ENCODE data around the gene MLNR.

The MLNR gene

DNA sequence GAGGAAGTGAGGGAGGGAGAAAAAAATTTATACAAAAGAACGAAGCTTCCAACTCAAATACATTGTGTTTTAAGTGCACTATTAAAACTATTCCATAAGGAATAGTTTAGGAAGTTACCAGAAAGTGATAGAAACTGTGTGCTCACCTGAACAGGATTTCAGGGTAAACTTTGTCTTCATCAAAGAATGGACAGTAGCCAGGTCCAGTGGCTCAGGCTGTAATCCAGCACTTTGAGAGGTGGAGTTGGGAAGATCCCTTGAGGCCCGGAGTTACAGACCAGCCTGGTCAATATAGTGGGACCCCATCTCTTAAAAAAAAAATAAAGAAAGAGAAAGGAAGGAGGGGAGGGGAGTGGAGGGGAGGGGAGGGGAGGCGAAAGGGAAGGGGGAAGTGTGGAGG, 14.6 kb downstream of the MLNR start:
- no peaks in the 10 kb centered on the region for H3K36me3 ChIP-seq (ENCODE audit: insufficient read depth, low read length)
- H3K4me3 ChIP-seq (ENCODE audit: low read depth in 1 of 2, low read length in 2 of 2) = no peak overlapping the region
- H3K9ac ChIP-seq (ENCODE audit: low read length) = no peak overlapping the region
- no peaks in the 10 kb centered on the region for H3K9me3 ChIP-seq (ENCODE audit: low read length)
- H3K4me1 ChIP-seq (ENCODE audit: insufficient read depth, low read length) = no peaks in the 10 kb centered on the region
- no peak overlapping the region for H3K27ac ChIP-seq (ENCODE audit: low read depth, low read length)
- no peaks in the 10 kb centered on the region for H3K27me3 ChIP-seq (ENCODE audit: control insufficient read depth in 1 of 2, insufficient read depth in 2 of 2, low read length in 2 of 2)

DNA sequence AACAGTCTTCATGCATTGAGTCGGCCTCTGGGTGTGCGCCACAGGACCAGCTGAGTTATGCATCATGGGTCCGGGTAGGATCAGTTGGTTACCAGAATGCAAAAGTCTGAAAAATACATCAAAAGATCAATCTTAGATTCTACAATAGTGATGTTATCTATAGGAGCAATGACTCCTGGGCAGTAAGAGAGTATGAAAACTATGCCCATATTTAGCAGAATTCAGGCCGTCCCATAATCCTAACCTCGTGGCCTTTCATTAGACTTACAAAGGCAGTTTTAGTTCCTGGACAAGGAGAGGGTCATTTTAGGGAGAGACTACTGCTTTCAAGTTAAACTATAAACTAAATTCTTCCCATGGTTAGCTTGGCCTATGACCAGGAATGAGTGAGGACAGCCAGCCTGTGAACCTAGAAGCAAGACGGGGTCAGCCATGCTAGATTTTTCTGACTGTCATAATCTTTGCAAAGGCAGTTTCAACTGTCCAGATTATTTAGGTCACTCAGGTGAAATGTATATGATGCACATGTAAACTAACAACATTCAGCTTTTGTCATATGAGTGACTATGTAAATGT, 15.8 kb downstream of the MLNR start:
- Histone ChIP-seq H3K27me3 (ENCODE audit: control insufficient read depth in 1 of 2, insufficient read depth in 2 of 2, low read length in 2 of 2) (no peaks in the 10 kb centered on the region), H3K4me3 (ENCODE audit: low read depth in 1 of 2, low read length in 2 of 2) (no peak overlapping the region), H3K4me1 (ENCODE audit: insufficient read depth, low read length) (no peaks in the 10 kb centered on the region), H3K9ac (ENCODE audit: low read length) (no peak overlapping the region), H3K36me3 (ENCODE audit: insufficient read depth, low read length) (no peaks in the 10 kb centered on the region), H3K27ac (ENCODE audit: low read depth, low read length) (no peak overlapping the region), H3K9me3 (ENCODE audit: low read length) (no peaks in the 10 kb centered on the region)

DNA sequence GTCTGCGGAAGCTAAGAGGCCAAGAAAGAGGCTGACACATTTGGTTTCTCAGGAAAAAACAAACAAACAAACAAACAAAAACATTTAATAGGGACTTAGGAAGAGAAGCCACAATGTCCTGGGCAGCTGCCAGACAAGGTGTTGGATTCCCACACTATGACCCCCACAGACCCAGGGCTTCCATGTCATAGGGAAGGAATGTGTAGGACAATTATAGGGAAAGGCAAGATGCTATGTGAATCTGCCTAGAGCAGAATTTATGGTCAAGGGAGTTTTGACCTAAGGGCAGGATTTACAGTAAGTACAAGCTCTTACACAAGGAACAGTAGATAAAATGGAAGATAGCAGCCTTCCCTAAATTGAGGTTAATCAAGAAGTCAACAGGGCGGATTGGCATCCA, 18.5 kb downstream of the MLNR start:
- Histone ChIP-seq H3K9ac (ENCODE audit: low read length) (no peak overlapping the region), H3K9me3 (ENCODE audit: low read length) (no peaks in the 10 kb centered on the region), H3K36me3 (ENCODE audit: insufficient read depth, low read length) (no peaks in the 10 kb centered on the region), H3K27me3 (ENCODE audit: control insufficient read depth in 1 of 2, insufficient read depth in 2 of 2, low read length in 2 of 2) (no peaks in the 10 kb centered on the region), H3K4me1 (ENCODE audit: insufficient read depth, low read length) (no peaks in the 10 kb centered on the region), H3K27ac (ENCODE audit: low read depth, low read length) (no peak overlapping the region), H3K4me3 (ENCODE audit: low read depth in 1 of 2, low read length in 2 of 2) (no peak overlapping the region)

DNA sequence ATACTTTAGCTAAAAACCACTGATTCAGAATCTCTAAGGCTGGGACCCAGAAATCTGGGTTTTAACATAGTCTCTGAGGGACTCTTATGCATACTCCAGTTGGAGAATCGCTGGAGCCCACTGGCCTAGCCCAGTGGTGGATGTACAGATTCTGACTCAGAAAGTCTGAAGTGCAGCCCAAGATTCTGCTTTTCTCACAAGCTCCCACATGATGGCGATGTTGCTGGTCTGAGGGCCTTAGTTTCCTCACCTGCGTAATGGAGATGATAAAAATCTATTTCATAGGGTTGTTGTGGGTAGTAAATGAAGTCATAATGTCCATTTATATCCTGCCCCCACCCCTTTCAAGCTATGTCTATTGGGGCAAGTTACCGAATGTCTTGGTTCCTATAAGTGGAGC, 19.9 kb downstream of the MLNR start:
- H3K36me3 ChIP-seq (ENCODE audit: insufficient read depth, low read length) = no peaks in the 10 kb centered on the region
- H3K9ac ChIP-seq (ENCODE audit: low read length) = no peak overlapping the region
- no peaks in the 10 kb centered on the region for H3K9me3 ChIP-seq (ENCODE audit: low read length)

DNA sequence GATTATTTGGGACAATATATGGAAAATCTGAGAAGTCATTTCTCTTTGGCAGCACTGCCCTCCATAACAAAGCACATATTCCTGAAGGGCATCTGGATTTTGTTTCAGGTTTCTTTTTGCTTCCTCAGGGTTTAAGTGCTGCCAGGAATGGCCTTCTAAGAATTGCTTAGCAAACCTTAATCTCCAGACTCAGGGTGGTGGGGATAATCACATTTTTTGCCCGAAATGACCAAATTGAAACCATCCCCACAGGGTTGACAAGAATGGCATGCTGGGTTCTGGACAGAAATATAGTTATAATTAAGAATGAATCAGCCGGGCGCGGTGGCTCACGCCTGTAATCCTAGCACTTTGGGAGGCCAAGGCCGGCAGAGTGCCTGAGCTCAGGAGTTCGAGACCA, 21.2 kb downstream of the MLNR start:
- Histone ChIP-seq H3K36me3 (ENCODE audit: insufficient read depth, low read length) (no peaks in the 10 kb centered on the region), H3K9ac (ENCODE audit: low read length) (no peak overlapping the region), H3K4me3 (ENCODE audit: low read depth in 1 of 2, low read length in 2 of 2) (no peak overlapping the region), H3K27ac (ENCODE audit: low read depth, low read length) (no peak overlapping the region), H3K4me1 (ENCODE audit: insufficient read depth, low read length) (no peaks in the 10 kb centered on the region), H3K9me3 (ENCODE audit: low read length) (no peaks in the 10 kb centered on the region), H3K27me3 (ENCODE audit: control insufficient read depth in 1 of 2, insufficient read depth in 2 of 2, low read length in 2 of 2) (no peaks in the 10 kb centered on the region)

More for the DNA sequence above, 19.9 kb downstream of the MLNR start:
- H3K27ac ChIP-seq (ENCODE audit: low read depth, low read length) = no peak overlapping the region
- H3K4me3 ChIP-seq (ENCODE audit: low read depth in 1 of 2, low read length in 2 of 2) = no peak overlapping the region
- no peaks in the 10 kb centered on the region for H3K4me1 ChIP-seq (ENCODE audit: insufficient read depth, low read length)
- no peaks in the 10 kb centered on the region for H3K27me3 ChIP-seq (ENCODE audit: control insufficient read depth in 1 of 2, insufficient read depth in 2 of 2, low read length in 2 of 2)

DNA sequence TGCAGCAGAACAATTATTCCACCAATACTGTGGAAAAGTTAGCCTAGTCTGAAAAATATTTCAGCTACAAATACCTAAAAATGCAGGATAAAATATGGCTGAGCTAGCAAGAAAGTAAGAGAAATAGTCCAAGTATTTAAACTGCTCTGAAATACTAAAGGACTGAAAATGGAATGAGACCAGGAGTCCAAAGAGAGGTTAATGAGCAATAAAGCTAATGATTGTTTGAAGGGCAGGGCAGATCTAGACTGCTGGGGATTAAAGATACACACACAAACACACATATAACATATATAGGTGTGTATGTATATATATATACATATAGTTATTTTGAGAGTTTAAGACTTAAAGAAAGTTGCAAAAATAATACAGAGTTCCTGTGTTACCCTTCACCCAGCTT, 25.0 kb downstream of the MLNR start:
- Histone ChIP-seq H3K4me3 (ENCODE audit: low read depth in 1 of 2, low read length in 2 of 2) (no peak overlapping the region), H3K9ac (ENCODE audit: low read length) (no peak overlapping the region), H3K9me3 (ENCODE audit: low read length) (no peaks in the 10 kb centered on the region), H3K27me3 (ENCODE audit: control insufficient read depth in 1 of 2, insufficient read depth in 2 of 2, low read length in 2 of 2) (no peaks in the 10 kb centered on the region), H3K36me3 (ENCODE audit: insufficient read depth, low read length) (peaks cover 2% of the 10 kb centered on the region), H3K4me1 (ENCODE audit: insufficient read depth, low read length) (peaks cover 18% of the 10 kb centered on the region), H3K27ac (ENCODE audit: low read depth, low read length) (no peak overlapping the region)

DNA sequence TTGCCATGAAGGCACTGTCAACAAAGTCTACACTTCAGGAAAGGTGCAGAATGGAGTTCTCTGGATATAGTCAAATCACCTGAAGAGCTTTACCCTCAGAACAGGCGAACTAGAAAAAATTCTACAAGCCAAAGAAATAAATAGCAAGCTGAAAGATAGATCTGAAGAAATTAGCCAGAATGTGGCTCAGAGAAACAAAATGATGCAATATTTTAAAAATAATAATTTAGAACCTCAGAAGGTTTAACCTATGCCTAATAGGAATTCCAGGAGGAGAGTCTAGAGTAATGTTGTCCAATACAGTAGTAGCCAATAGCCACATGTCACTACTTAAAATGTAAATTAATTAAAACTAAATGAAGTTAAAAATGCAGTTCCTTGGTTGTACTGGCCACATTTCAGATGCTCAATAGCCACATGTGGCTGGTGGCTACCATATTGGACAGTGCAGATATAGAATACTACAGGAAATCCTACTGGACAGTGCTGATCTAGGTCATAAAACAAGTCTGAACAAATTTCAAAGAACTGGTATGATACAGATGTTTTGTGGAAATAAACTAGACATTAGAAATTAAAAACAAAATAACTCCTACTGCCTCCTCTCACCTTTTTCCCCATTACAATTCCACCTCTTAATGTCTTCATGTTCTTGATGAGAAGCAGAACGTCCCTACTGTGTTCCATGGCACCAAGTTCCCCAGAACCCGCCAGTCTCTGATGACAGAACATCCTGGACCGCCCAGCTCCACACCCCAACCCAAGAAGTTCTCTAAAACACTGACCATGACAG, 26.9 kb downstream of the MLNR start:
- H3K9me3 ChIP-seq (ENCODE audit: low read length) = no peaks in the 10 kb centered on the region
- H3K9ac ChIP-seq (ENCODE audit: low read length) = peak overlapping the region; percentile 86
- H3K36me3 ChIP-seq (ENCODE audit: insufficient read depth, low read length) = peaks cover 7% of the 10 kb centered on the region
- H3K27ac ChIP-seq (ENCODE audit: low read depth, low read length) = peak overlapping the region; percentile 85
- H3K4me3 ChIP-seq (ENCODE audit: low read depth in 1 of 2, low read length in 2 of 2) = peak overlapping the region; percentile 69 to 94
- H3K4me1 ChIP-seq (ENCODE audit: insufficient read depth, low read length) = peaks cover 18% of the 10 kb centered on the region
- H3K27me3 ChIP-seq (ENCODE audit: control insufficient read depth in 1 of 2, insufficient read depth in 2 of 2, low read length in 2 of 2) = no peaks in the 10 kb centered on the region

DNA sequence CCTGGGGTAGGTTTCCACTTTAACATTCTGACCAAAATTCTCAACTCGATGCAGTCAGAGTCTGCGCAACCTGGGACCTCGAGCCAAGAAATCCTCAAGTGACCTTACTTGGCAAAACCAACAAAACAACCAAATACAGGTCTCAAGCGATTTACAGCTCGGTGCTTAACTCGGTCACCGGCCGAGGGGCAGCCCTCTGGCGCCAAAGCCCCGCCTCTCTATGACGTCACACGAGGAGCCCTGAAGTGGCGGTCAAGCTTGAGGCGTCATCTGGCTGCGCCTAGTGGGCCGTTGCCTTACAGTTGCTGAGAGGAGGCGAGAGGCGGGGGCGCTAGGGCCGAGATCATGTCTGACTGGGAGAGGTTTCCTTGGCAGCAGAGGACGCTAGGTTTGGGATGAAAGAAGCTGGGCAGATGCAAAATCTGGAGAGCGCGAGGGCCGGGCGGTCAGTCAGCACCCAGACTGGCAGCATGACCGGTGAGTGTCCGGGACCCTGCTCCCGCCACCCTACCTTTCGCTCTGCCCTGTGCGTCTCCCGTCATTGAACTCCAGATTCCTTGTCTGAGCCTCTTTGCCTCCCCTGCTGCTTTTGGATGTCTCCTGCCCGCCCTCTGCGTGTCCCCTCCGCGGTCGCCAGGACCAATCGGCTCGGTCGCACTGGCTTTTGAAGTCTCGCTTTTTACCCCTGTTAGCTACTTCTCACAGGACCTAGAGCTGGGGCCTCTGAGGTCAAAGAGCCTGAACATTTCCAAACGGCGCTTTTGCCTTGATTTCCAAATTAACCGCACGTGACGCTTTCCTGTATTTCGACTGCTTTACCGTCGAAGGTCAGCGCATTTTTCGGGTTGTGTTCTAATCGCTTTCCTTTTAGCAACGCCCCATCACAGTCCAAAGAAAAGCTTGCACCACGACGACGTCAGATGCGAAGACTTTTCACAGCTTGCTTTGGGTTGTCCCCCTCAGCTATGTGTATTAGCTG, 27.8 kb downstream of the MLNR start, which contains the start of gene CDADC1:
TSS of gene CDADC1 (plus strand) at position 283 of the 979 bp plus-strand sequence. CDS start at position 396, 113 bp downstream.
- peak within 1 kb of the TSS; percentile 69 to 94 for H3K4me3 ChIP-seq (ENCODE audit: low read depth in 1 of 2, low read length in 2 of 2)
- H3K27ac ChIP-seq (ENCODE audit: low read depth, low read length) = peak within 1 kb of the TSS; percentile 85
- no peaks in the 10 kb centered on the region for H3K27me3 ChIP-seq (ENCODE audit: control insufficient read depth in 1 of 2, insufficient read depth in 2 of 2, low read length in 2 of 2)
- peaks cover 7% of the 10 kb centered on the region for H3K36me3 ChIP-seq (ENCODE audit: insufficient read depth, low read length)
- H3K9ac ChIP-seq (ENCODE audit: low read length) = peak within 1 kb of the TSS; percentile 86
- H3K9me3 ChIP-seq (ENCODE audit: low read length) = no peaks in the 10 kb centered on the region
- H3K4me1 ChIP-seq (ENCODE audit: insufficient read depth, low read length) = peaks cover 18% of the 10 kb centered on the region

DNA sequence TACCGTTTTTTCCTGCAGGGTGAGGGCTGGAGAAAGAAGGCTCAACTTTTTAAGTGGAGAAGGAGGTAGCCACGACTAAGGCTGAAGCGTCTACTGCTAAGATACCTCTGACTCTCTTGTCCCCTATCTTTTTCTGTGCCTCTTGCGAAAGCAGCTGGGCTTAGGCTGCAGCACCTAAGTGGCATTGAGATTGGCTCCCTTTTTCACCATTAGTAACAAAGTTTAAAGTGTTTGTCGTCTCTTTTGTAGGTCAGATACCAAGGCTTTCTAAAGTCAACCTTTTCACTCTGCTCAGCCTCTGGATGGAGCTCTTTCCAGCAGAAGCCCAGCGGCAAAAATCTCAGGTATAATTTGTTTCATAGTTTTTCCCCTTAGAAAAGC, 28.5 kb downstream of the MLNR start:
- H3K36me3 ChIP-seq (ENCODE audit: insufficient read depth, low read length) = peaks cover 7% of the 10 kb centered on the region
- peak overlapping the region; percentile 69 to 94 for H3K4me3 ChIP-seq (ENCODE audit: low read depth in 1 of 2, low read length in 2 of 2)
- H3K9me3 ChIP-seq (ENCODE audit: low read length) = no peaks in the 10 kb centered on the region
- peak overlapping the region; percentile 86 for H3K9ac ChIP-seq (ENCODE audit: low read length)
- H3K4me1 ChIP-seq (ENCODE audit: insufficient read depth, low read length) = peaks cover 23% of the 10 kb centered on the region
- H3K27me3 ChIP-seq (ENCODE audit: control insufficient read depth in 1 of 2, insufficient read depth in 2 of 2, low read length in 2 of 2) = no peaks in the 10 kb centered on the region
- H3K27ac ChIP-seq (ENCODE audit: low read depth, low read length) = peak overlapping the region; percentile 85

DNA sequence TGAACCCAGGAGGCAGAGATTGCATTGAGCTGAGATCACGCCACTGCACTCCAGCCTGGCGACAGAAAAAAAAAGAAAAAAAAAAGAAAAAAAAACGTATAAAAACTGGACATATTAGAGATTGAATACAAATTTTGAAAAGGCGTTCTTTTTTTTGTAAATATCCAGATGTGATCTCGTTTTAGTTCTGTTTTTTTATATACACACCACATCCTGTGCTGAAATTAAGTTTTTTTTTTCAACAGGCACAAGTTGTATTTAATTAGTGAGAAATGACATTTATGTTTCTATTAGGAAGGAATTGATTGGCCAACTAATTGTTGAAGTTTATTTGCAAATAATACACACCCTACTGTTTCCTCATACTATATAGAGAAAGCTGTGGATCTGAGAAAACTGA, 31.2 kb downstream of the MLNR start:
- Histone ChIP-seq H3K4me1 (ENCODE audit: insufficient read depth, low read length) (peaks cover 23% of the 10 kb centered on the region), H3K27me3 (ENCODE audit: control insufficient read depth in 1 of 2, insufficient read depth in 2 of 2, low read length in 2 of 2) (no peaks in the 10 kb centered on the region), H3K27ac (ENCODE audit: low read depth, low read length) (no peak overlapping the region), H3K9me3 (ENCODE audit: low read length) (no peaks in the 10 kb centered on the region), H3K9ac (ENCODE audit: low read length) (no peak overlapping the region), H3K36me3 (ENCODE audit: insufficient read depth, low read length) (peaks cover 27% of the 10 kb centered on the region), H3K4me3 (ENCODE audit: low read depth in 1 of 2, low read length in 2 of 2) (no peak overlapping the region)

DNA sequence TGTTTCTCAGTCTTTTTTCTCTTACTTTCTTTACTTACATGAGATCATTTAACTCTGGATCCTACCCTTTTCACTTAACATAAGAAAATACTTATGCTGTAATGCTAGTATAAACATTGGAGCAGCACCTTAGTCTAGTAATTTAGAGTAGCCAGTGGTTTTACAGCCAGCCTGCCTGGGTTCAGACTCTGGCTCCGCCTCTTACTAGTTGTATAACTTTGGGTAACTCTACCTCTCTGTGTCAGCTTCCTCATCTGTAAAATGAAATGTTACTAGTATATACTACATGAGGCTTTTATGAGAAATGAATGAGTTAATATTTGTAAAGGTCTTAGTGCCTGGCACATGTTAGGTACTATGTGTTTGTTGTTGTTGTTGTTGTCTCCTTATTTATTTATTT, 33.2 kb downstream of the MLNR start:
- Histone ChIP-seq H3K9ac (ENCODE audit: low read length) (no peak overlapping the region), H3K4me1 (ENCODE audit: insufficient read depth, low read length) (peaks cover 14% of the 10 kb centered on the region), H3K27ac (ENCODE audit: low read depth, low read length) (no peak overlapping the region), H3K4me3 (ENCODE audit: low read depth in 1 of 2, low read length in 2 of 2) (no peak overlapping the region), H3K27me3 (ENCODE audit: control insufficient read depth in 1 of 2, insufficient read depth in 2 of 2, low read length in 2 of 2) (no peaks in the 10 kb centered on the region), H3K9me3 (ENCODE audit: low read length) (no peaks in the 10 kb centered on the region), H3K36me3 (ENCODE audit: insufficient read depth, low read length) (peaks cover 32% of the 10 kb centered on the region)
